DOHH2 (cell line): ENCODE results near the gene FUT8.

ENCODE experiments used
- EZH2phosphoT487 ChIP-seq: fragments of 200-600 bp; sonication (generic); IDR thresholded peaks from 2 replicates; pipeline ENCODE4 v1.6.1; 2017; ENCODE audit warnings: borderline replicate concordance, mild to moderate bottlenecking, antibody characterized with exemption, low read length, moderate library complexity, mixed read lengths
- TF ChIP-seq, protein P1 (sequence below): fragments of 200-600 bp; sonication (generic); IDR thresholded peaks from one replicate; pipeline ENCODE4 v1.5.1; 2014; ENCODE audit warnings: antibody characterized with exemption, mild to moderate bottlenecking, low read depth, low read length; ENCODE audit not compliant: poor library complexity, severe bottlenecking

DNA sequence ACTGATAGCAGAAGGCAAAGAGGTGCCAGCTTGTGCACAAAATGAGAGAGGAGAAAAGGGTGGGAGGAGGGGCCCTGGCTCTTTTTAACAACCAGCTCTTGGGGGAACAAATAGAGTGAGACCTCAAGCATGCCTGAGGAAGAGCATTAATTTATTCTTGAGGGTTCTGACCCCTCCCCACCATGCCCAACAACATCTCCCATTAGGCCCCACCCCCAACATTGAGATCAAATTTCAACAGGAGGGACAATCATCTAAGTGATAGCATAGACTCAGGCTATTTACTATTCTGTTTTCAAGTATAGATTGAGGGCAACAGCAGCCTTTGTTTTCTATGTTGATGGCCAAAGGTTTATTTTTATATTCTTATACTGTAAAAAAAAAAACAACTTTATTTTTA lies 59.7 kb downstream of the FUT8 start:
- TF ChIP-seq, protein P1, sequence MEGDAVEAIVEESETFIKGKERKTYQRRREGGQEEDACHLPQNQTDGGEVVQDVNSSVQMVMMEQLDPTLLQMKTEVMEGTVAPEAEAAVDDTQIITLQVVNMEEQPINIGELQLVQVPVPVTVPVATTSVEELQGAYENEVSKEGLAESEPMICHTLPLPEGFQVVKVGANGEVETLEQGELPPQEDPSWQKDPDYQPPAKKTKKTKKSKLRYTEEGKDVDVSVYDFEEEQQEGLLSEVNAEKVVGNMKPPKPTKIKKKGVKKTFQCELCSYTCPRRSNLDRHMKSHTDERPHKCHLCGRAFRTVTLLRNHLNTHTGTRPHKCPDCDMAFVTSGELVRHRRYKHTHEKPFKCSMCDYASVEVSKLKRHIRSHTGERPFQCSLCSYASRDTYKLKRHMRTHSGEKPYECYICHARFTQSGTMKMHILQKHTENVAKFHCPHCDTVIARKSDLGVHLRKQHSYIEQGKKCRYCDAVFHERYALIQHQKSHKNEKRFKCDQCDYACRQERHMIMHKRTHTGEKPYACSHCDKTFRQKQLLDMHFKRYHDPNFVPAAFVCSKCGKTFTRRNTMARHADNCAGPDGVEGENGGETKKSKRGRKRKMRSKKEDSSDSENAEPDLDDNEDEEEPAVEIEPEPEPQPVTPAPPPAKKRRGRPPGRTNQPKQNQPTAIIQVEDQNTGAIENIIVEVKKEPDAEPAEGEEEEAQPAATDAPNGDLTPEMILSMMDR = no peak
- TF ChIP-seq EZH2phosphoT487 = no peak
